Ramos (cell line): ENCODE measurements around the gene LIPT2.

Source experiments
- in situ Hi-C: fragments of 300-500 bp; cut with MboI; formaldehyde crosslinking; loops from one replicate; pipeline ENCODE4 v1.14.3; 2022; ENCODE audit warnings: low sequenced_read_pairs; ENCODE audit not compliant: unreplicated experiment

Gene LIPT2

GRCh38 chr11:74442636-74443035 lies 50.9 kb downstream of the LIPT2 start:
- in situ Hi-C loops = loop anchor here (10.0 kb wide), 1 partner anchor 188 kb away; no protein-coding TSS in a partner anchor
